HG03565 (cell line): ENCODE measurements around the gene ZBTB16.

Experiments
- ATAC-seq: cut with Tn5 transposase; IDR thresholded peaks from one replicate; pipeline ENCODE4 v1.9.1; 2021; ENCODE audit warnings: mild to moderate bottlenecking, moderate library complexity; ENCODE audit not compliant: unreplicated experiment

ZBTB16 gene

DNA sequence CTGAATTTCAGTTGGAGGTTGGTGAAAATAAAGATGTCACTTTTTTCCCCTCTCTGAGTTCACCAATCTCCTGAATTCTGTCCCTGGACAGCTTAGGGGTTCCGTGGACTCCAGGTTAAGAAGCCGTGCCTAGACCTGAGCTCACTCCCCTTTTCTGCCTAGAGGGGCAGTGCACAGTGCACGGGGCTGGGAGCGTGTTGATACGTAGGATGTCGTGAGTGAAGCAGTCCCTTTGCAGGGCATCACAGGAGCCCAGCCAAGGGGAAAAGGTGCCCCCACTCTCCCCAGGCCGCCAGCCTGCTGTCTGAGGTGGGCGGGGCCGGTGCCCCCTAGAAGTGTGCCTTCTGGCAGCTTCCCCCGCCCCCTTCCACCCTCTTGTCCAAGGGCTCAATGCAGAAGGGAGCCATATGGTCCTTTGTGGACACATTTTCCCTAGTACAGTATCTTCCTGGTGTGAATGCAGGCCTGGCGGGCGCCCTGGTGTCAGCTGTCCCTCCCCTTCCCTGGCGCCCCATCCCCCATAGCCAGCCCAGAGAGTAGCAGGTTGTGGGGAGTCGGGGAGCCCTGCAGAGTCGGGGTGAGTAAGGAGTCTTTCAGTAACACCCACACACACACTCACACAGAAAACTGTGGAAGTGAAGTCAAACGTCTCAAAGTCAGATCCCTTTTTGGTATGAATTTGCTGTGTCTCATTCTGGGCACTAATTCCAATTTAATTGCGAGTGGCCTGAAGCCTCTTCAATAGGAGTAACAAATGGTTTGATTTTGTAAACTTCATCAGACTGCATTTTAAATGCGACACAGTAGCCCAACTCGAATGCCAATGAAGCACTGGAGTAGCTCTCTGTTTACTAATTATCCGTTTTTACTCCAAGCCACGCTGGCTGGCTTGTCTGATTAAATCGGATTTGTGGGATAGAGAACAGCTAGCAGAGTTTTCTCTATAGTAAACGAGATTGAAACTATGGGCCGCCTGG, 169.2 kb downstream of the ZBTB16 start:
- ATAC-seq = no peak

DNA sequence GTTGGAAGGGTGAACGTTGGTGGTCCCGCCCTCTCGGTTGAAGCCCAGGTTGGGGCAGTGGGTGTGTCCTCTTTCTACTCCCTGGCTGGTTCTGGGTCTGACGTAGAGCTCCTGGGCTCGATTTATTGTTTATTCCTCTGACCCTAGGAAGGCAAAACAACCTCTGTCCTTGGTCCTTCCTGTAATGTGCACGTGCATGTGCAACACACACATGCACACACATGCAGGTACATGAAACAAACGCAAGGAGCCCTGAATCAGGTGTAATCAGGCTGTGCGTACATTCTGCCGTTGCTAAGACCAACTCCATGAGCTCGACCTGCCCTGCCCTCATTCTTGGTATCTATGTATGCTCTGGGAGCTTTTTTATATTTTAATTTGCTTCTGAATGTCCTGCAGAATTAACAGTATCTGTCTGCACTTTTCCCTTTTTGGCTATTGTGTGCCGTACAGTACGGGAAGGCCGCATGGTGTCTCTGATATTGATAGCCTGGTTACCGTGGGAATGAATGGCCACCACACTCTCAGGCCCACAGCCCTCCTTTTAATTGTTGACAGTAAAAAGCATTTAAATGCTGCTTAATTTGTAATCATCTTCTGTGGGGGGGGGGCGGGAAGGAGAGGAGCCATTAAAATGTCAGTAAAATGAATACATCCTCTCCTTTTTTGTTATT, 170.7 kb downstream of the ZBTB16 start:
- no peak for ATAC-seq

DNA sequence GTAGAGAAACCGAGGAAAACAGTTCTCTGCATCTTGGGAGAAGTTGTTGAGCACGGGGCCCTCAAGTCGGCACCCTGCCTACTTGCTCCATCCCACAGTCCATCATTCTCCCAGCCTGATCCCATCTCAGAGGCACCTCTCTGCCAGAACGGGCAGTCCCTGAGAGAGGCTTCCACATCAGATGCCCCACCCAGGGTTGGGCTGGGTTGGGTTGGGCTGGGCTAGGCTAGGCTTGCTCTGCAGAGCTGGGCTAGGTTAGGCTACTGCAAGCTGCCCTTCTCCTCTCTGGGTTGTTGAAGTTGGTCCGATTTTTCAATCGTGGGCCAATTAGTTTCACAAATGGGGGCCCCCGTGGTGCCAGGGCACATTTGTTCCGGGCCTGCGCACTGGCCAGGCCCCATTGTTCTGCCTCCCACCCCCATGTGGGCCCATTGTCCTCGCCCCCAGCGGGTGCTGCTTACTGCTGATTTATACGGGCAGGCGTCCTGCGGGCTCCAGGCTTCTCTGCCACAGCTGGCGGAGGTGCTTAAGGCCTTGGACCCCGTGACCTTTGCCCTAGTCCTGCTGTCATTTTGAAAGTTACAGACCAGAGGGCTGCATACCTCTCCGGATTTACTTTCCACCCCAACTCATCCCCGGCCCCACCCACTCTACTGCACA, 173.0 kb downstream of the ZBTB16 start:
- no peak for ATAC-seq

DNA sequence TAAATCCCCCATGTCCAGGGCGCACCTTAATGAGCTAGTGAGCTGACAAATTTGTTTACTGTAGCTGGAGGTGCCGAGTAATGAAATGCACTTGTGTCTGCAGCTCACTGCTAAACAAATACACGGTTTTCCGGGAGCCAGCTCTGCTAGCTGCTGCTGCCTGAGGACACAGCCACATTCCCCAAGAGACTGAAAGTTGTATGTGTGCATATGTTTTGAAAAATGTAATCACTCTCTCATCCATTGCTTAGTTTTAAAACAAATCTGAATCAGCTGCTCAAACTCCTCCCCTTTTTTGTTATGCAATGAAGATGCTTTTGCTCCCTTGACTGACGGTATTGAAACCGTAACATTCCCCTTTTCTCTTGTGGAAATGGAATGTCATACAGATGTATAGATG, 174.2 kb downstream of the ZBTB16 start:
- no peak for ATAC-seq

DNA sequence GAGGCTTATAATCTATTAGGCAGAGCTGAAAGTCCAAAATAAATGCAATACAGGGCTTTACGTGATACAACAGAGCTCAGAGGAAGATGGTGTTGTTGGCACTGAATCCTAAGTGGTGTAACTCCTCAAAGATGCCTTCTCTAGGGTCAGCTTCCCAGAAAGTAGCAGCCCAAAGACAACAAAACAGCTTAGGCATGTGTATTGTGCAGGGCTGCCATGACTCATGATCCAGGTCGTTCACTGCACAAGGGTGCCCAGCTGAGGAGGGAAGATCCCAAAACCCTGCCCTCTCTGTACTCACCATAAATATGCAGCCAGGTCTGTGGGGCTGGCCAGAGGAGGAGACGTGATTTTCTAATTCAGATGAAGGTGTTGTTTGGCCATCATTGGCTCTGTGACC, 177.3 kb downstream of the ZBTB16 start:
- ATAC-seq = no peak

DNA sequence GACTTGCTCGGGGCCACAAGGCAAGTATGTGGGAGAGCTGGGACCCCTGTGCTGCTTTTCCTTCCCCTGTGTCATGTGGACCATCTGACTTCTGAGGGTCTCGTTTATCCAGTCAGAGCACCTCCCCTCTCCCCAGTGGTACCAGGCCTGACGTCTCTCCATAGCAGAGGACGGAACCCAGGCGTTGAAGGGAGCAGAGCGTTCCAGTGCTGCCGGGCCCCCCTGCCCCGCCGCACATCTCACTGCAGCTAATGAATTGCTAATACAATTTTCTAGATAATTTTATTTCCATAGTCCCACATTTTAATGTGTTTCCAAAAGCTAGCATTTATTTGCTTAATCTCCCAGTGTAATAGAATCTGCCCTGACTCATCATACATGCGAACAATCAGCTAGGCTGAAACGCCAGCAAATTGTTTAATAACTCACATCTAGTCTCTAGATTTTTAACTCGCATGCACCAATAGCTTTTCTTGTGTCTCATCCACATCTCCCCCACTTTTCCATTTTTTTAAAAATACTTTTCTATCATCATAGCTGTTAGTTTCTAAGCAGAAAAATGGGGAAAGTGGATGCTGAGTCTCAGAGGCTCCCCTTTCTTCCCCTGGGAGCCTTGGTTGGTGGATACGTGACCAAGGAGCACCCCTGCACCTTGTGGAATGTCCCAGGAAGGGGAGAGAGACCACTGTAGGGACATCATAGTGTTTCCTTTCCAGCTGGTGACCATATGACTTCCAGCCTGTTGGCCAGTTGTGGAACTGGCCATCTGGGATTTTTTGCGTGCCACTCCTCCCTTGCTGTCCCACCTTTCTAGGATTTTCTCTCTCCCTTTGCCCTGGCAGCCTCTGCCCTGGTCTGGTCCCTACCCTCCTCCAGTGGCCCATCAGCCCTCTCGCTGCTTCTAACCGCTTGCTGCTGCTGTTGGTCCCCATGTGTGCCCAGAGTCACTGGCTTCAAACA, 178.1 kb downstream of the ZBTB16 start:
- no peak for ATAC-seq

DNA sequence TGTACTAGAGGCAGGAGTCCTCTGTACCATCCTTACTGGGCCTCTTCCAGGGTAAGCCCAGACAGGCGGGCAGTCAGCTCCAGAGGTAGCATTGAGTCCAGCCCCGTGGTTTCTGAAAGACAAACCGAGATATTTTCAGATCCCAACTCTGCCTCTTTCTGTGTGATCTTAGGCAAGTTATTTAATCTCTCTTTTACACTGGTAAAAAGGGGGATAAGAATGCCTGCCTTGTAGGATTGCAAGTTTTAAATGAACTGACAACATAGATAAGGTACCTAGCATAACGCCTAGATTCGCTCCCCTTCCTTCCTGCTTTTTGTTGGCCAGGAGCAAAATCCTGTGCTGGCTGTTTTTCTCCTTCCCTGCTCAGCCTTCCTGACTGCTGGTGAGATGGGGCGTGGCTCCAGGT, 180.2 kb downstream of the ZBTB16 start:
- ATAC-seq = no peak

DNA sequence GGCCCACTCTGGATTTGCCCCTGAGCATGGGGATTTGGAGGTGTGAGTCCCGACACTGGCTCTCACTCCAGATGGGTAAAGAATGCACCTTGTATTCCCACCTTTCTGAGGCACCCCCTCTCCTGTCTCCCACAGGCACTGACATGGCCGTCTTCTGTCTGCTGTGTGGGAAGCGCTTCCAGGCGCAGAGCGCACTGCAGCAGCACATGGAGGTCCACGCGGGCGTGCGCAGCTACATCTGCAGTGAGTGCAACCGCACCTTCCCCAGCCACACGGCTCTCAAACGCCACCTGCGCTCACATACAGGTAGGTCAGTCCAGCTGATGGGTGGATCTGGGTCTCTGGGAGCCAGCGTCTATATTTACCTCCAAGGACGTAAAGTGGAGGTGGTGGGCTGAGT, 182.5 kb downstream of the ZBTB16 start:
- ATAC-seq = no peak

DNA sequence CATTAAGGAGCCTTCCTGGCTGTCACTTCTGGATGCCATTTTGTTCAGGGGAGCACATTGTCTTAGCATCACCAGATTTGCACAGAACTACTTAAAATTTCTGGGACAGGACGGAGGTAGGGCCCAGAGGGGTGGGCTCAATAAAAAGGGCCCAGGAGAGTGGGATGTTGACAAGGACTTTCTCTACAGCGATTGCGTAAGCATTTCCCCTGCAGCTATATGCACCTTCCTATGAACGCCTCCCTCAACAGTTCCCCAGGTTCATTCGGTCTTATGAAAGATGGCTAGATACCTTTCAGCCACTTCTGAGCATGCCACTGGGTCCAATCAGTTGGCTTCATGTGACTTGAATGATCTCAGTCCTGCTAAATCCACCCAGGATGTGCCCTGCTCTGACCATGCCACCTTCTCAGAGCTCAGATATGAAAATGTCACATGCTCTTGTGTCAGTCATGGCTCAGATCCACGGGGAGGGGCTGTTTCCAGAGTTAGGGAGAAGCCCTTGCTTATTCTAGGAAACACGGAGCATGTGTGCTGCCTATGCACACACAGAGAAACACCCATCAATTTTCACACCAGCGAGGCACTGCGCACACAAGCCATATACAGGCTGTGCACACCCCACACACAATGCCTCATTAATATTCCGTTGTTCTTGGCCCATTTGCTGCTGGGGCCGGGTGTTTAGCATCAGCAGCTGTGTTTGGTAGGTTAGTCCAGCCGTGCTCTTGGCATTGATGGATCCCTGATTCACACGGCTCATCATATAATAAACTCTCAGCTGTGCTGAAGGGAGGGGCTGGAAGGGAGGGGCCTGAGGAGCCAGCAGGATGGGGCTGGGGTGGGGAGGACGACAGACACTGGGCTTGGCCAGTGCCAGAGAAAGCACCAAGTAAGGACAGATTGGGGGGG, 184.2 kb downstream of the ZBTB16 start:
- ATAC-seq = no peak

DNA sequence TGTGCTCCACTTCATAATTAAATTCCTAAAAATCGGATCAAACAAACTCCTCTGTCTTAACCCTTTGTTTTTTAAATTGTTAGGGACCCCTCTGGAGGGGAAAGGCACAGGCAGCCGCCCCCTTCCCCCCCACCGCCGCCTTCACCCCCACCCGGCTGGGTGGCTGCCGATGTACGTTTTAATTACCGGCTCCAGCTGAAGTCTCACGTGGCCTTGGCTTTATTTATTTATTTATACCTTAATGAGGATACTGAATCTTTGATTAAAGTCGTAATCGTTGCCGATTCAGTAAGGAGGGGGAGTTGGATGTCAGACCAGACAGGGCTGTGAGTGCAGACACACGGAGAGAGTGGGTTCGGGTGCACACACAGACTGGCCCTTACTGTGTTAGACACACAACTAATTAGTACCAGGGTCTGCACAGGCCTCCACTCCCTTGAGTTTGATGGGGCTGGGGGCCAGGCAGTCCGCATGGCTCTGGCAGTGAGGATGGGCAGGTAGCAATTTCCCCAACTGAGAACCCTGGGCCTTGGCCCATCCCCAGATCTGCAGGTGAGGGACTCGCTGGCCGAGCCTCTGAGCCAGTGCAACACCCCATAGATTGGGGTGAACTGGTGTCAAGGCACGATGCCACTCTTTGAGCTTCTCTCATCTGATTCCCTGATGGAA, 185.3 kb downstream of the ZBTB16 start:
- ATAC-seq = no peak

DNA sequence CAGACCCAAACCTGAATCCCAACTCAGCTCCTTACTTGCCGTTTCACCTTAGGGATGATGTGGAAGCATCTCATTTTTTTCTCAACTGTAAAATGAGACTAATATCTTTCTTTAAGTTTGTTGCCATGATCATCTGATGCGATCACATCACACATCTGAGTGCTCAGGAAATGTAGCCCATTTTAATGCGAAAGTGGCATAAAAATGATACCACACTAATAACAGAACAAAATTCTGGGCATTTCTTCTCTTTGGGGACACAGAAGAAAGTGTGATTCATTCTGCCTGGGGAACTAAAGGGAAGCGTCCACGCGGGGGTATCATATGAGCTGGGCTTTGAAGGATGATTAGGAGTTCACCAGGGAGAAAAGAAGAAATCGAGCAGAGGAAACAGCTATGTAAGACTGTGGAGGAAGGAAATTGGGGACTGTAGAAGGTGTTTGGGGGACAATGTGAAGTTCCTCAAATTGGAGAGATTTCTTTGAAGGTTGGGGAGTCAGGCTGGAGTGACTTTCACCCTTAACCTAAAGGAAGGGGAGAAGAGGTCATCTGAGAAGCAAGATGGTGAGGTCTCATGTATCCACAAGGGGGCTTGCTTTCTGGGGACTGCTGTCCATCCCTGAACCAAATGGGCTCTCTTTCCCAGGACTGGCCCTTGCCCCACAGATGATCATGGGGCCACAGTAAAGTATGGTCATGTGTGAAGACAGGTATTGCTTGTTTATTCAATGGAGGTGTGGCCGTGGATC, 187.0 kb downstream of the ZBTB16 start:
- no peak for ATAC-seq

DNA sequence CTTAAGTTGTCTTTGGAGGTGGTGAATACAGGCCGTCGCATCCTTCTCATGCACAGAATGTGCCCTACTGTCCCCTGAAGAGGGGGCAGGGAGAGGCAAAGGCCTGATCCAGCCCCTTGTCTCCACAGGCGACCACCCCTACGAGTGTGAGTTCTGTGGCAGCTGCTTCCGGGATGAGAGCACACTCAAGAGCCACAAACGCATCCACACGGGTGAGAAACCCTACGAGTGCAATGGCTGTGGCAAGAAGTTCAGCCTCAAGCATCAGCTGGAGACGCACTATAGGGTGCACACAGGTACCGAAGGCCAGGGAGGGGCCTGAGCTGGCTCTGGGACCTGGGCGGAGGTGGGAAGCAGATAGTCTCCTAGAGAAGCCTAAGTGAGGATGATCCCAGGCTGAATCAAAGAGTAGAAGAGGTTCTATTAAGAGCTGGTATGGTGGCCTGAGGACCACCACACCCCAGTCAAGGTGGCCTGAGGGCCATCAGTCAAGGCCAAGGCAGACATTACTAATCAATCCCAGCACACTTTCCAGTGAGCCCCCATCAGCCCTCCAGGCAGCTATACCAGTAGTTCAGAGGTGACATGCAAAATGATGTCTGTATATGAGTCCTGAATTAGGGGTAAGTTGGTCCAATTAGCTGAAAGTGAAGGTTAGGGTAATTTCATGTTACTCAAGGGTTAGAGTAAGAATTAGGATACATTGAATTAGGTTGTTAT, 187.7 kb downstream of the ZBTB16 start:
- ATAC-seq = no peak

DNA sequence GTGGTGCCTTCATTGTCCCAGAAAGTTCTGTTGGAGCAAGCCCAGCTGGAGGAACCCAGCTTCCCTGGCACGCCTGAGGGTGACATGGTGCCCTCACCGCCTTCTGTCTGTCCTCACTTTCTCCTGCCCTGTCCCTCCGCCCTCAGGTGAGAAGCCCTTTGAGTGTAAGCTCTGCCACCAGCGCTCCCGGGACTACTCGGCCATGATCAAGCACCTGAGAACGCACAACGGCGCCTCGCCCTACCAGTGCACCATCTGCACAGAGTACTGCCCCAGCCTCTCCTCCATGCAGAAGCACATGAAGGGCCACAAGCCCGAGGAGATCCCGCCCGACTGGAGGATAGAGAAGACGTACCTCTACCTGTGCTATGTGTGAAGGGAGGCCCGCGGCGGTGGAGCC, 190.7 kb downstream of the ZBTB16 start:
- no peak for ATAC-seq

DNA sequence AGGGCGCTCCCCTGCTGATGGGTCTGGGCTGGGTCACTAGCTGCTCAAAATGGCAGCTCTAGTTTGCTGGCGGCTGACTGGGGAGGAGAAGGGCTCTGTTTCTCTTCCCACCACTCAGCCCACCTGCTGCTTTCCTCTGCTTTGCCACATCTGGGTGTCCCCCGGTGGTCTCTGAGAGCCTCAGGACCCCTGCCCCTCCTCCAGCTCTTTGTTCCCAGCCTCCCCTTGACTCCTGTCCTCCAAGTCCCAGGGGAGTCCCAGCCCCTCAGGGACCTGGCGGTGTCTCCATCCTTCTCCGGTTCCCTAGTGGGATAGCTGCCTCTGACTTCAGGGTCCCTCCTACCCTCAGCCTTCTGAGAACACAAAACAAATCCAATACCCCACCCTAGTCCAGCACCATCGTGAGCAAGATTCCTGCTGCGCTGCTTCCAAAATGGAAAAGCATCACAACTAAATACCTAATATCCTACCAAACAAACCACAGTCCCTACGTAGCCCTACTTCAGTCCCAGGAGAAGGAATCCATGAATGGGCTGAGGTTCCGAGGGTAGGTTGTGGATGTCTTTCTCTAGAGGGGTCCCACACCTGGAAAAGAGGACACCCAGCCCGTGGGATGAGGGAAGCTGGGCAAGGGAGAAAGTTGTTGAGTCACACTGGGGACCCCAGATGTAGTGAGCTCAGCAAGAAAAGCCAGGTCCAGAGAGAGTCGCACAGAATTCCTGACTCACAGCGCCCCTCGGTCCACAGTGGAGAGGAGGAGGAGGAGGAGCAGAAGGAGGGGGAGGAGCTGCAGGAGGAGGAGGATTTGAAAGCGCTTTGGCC, 191.7 kb downstream of the ZBTB16 start:
- no peak for ATAC-seq

DNA sequence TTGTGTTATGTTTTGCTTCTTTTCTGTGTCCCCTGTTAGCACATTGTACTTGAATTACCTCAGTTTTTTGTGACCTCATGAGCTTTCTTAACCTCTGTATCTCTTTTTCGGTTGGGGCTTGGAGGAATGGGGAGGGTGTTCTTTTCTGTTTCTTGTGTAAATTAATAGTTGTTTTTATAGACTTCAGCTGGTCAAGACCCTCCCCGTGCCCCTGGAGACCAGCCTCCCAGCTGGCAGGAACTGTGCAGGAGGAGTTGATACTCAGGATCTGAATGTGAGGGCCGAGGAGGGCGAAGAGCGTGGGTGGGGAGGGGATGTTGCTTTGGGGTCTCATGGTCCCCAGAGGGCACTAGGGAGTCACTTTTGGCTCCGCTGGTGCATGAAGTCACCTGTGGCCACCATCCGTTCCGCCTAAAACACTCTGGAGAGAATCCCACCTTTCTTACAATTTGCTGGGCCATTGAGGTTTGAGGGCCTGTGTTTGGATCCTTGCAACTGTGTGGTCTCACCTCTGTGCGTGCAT, 192.4 kb downstream of the ZBTB16 start:
- no peak for ATAC-seq

DNA sequence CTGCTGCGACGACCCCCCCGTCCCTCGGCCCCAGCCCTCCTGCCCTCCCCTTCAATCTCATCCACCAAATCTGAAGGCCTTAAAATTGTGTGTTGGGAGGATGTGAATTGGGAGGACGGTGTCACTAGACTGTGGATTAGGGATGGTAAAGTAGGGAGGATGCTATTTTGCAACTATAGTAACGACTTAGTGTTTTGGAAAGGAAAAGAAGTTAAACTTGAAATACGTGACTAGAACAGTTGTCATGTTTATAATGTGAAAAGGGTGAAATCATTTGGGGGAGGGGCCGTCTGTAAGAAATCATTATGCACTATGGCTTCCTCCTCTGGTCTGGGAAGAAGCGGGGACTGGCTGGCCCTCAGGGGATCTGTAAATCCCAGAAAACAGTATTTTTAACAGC, 193.3 kb downstream of the ZBTB16 start:
- no peak for ATAC-seq

DNA sequence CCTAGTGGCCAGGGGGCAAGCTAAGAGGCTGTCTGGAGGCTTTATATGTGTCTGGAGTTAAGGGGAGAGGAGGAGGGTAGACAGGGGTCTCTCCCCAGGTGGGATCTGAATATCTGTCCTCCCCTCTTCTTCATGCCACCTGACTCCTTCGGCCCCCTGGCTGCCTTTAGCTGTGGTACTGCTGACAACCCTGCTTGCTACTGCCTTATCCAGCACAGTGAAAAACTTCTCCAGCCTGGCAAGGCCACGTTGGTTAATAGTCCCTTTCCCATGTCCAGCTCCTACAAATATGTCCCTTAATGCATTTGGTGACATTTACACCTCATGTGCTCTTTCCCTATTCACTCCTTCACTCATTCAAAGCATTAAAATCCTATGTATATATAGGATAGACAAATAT, 194.3 kb downstream of the ZBTB16 start:
- no peak for ATAC-seq
